HG03039 (cell line): ENCODE results near the gene SYTL2.
"Not testable (repeated sequence)": the region's sequence is repeated elsewhere in the genome, so short reads cannot be mapped to it uniquely, and the experiment has no call there.

Source experiments
- ATAC-seq: cut with Tn5 transposase; IDR thresholded peaks from one replicate; pipeline ENCODE4 v1.9.1; 2021; ENCODE audit warnings: mild to moderate bottlenecking, moderate library complexity; ENCODE audit not compliant: unreplicated experiment

Gene SYTL2

DNA sequence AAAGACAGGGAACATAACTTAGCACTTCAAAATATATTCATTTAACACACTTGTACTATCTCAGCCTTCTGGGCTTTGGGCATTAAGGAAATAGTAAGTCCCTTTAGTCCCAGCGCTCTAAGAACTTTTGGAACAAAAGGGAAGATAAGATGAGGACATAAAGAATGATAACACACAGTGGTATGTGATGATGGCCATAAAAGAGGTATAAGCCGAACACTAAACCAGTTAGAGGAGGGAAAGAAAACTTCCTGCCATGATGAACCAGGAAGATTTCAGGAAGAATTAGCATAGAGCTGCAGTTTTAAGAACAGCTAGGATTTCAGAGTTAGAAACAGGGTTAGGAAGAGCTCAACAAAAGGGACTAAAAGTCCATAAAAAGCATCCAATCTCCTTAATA is 11.8 kb downstream of the SYTL2 start:
- ATAC-seq, result no peak

GRCh38 chr11:85798361-85798760 is 12.6 kb downstream of the SYTL2 start:
- ATAC-seq, result no peak

- no peak for ATAC-seq
Observed at GRCh38 chr11:85795712-85796487, 15.0 kb downstream of the SYTL2 start.

GRCh38 chr11:85791409-85791990 is 19.4 kb downstream of the SYTL2 start:
- no peak for ATAC-seq

GRCh38 chr11:85787809-85788760 is 22.9 kb downstream of the SYTL2 start:
- no peak for ATAC-seq

GRCh38 chr11:85787168-85787567 is 23.8 kb downstream of the SYTL2 start:
- no peak for ATAC-seq

DNA sequence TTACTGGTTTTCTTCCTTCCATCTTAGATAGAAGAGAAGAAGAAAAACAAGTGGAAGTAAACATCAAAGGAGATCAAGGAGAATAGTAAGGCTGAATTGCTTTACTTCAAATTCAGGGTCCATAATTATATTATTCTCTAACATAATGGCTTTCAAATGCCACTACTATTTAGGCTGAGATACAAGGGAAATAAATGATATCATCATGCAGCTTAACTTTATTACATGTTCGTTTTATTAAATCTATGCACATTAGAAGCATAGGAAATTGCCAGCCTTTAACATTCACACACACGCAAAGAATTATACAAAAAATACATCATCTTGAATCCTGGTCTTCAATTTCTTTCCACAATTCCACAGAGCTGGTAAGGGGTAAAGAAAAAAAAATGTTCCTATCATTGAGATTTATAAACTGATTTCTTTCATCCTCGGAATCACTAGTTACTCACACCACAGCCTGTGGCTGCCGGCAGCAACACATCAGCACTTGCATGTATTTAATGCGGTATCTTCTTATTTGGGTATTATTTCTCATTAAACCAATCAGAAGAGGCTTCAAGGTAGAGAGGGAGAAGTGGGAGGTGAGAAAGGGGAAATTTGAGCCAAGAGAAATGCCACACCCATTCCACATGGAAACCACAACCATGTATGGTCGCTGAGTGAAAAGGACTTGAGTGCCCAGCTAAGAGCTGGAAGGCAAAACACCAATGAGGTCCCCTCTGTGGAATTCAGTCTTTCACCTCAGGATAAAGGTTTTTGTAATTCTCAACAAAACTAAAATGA is 26.3 kb downstream of the SYTL2 start:
- ATAC-seq, result no peak

- ATAC-seq, result no peak
Observed at GRCh38 chr11:85783758-85784157, 27.2 kb downstream of the SYTL2 start.

DNA sequence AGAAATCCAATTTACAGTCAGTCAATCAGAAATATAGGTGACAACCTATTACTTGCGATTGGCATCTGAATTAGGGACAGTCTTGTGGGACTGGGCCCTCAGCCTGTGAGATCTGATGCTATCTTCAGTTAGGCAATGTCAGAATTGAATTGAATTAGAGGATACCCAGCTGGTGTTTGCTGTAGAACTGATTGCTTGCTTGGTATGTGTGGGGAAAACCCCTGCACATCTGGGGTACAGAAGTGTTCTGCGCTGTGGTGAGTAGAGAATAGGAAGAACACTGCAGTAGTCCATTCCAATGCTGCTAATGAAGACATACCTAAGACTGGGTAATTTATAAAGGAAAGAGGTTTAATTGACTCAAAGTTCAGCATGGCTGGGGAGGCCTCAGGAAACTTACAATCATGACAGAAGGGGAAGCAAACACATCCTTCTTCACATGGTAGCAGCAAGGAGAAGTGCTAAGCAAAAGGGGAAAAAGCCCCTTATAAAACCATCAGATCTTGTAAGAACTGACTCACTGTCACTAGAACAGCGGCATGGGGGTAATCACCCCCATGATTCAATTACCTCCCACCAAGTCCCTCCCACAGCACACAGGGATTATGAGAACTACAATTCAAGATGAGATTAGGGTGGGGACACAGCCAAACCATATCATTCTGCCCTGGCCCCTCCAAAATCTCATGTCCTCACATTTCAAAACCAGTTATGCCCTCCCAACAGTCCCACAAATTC is 30.0 kb downstream of the SYTL2 start:
- ATAC-seq, result not testable (repeated sequence)

DNA sequence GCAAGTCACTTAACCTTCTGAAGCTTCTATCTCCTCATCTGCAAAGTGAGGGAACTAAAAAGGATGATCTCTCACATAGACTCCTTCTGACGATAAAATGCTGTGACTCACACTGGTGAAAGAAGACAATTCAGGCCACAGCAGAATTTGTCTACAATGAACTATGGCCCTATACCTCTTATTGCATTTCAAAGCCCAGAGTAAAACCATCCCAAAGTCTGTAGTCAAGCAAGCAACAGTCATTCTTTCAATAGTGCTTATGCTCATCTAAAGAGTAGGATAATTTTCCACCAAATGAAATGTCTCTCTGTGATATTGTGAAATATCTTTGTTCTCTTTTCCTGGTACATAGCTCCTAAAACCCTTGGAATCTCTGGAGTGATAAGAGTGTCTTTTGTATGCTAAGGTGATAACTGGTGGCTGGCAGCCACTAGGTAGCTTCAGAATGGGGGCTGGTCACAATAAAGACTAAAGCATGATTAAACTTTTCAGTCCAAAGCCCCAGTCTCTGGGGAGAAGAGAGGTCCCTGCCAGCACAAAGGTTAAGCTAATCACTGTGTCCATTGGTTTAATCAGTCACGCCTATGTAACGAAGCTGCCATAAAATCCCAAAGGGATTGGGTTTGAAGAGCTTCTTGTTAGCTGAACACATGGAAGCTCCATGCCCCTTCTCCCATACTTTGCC is 30.8 kb downstream of the SYTL2 start:
- ATAC-seq, result no peak

GRCh38 chr11:85777603-85777972 is 33.4 kb downstream of the SYTL2 start:
- not testable (repeated sequence) for ATAC-seq

- ATAC-seq, result no peak
Observed at GRCh38 chr11:85776951-85777602, 33.9 kb downstream of the SYTL2 start.

- ATAC-seq, result no peak
Observed at GRCh38 chr11:85774256-85775101, 36.5 kb downstream of the SYTL2 start.

DNA sequence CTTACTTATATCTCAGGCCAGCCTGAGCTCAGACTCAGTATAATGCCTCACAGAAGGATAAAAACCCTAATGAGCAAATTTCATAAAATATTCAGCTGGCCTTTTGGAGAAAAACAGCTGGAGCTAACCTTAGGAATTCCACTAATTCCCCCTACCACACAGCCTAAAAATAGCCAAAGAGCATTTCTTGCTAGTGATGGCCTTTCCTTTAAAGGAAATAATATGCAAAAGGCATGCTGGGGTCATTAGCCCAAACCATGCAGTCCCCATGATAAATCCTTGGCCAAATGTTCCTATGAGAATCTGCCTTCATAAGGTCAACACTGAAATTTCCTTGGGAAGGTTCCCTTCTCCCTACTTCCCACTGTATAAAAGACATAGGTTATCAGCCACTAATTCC is 38.2 kb downstream of the SYTL2 start:
- ATAC-seq, result no peak

DNA sequence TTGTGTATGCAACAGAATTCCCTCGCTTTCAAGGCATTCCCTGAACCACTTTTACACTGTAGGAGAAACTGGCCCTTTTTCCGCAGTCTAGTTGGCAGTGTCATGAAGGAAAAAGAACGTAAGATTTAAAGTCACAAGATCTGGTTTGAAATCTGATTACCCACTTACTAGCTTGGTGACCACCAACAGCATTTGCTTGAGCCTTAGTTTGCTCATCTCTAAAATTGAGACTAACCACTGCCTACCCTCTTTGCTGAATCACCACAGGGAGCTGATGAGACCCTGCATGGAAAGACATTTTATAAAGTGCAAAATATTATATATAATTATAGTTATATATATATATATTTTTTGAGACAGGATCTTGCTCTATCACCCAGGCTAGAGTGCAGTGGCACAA is 39.4 kb downstream of the SYTL2 start:
- no peak for ATAC-seq

- ATAC-seq, result no peak
Observed at GRCh38 chr11:85769771-85770170, 41.2 kb downstream of the SYTL2 start.

- no peak for ATAC-seq
Observed at GRCh38 chr11:85768473-85769146, 42.3 kb downstream of the SYTL2 start.
